SK-N-SH treated with all-trans-retinoic acid at 6 μM for 48 hours (cell line): ENCODE results near the gene PAM16.

Experiments
- ATAC-seq: fragments of 200-7000 bp; cut with Tn5 transposase; 3 replicates; pipeline ENCODE4 v1.9.1; 2020; ENCODE audit warnings: mild to moderate bottlenecking, moderate library complexity
- ARNTL ChIP-seq: fragments of 450-650 bp; formaldehyde crosslinking; IDR thresholded peaks from 2 replicates; pipeline ENCODE4 v1.5.0; 2020; ENCODE audit warnings: low read depth, mild to moderate bottlenecking, moderate library complexity, borderline replicate concordance
- BACH2 ChIP-seq: fragments of 250-450 bp; sonication (Bioruptor Pico); IDR thresholded peaks from 2 replicates; pipeline ENCODE4 v1.9.0; 2021; ENCODE audit warnings: mild to moderate bottlenecking, borderline replicate concordance
- CSDC2 ChIP-seq: fragments of 250-450 bp; sonication (Bioruptor Pico); IDR thresholded peaks from 2 replicates; pipeline ENCODE4 v1.5.0; 2020; ENCODE audit warnings: mild to moderate bottlenecking, moderate library complexity
- CSRNP3 ChIP-seq: fragments of 250-450 bp; sonication (Bioruptor Pico); IDR thresholded peaks from 2 replicates; pipeline ENCODE4 v1.5.1; 2021; ENCODE audit warnings: mild to moderate bottlenecking, moderate library complexity
- ESRRG ChIP-seq: fragments of 250-450 bp; sonication (Bioruptor Pico); IDR thresholded peaks from 2 replicates; pipeline ENCODE4 v1.6.1; 2021; ENCODE audit warnings: mild to moderate bottlenecking
- GLIS3 ChIP-seq: fragments of 250-450 bp; sonication (Bioruptor Pico); IDR thresholded peaks from 2 replicates; pipeline ENCODE4 v1.5.0; 2020; ENCODE audit warnings: mild to moderate bottlenecking, moderate library complexity
- ISL1 ChIP-seq: fragments of 250-450 bp; sonication (Bioruptor Pico); IDR thresholded peaks from 2 replicates; pipeline ENCODE4 v2.1.2; 2022; ENCODE audit warnings: mild to moderate bottlenecking, moderate library complexity
- OSR1 ChIP-seq: fragments of 250-450 bp; sonication (Bioruptor Pico); IDR thresholded peaks from 2 replicates; pipeline ENCODE4 v1.8.0; 2022; ENCODE audit warnings: moderate library complexity, mild to moderate bottlenecking, inconsistent platforms
- POU6F1 ChIP-seq: fragments of 250-450 bp; sonication (Bioruptor Pico); IDR thresholded peaks from 2 replicates; pipeline ENCODE4 v1.8.0; 2021; ENCODE audit warnings: low read depth, mild to moderate bottlenecking, moderate library complexity, borderline replicate concordance
- RARB ChIP-seq: fragments of 250-450 bp; sonication (Bioruptor Pico); IDR thresholded peaks from 2 replicates; pipeline ENCODE4 v1.8.0; 2021; ENCODE audit warnings: mild to moderate bottlenecking, moderate library complexity
- SNAI2 ChIP-seq: fragments of 250-450 bp; sonication (Bioruptor Pico); IDR thresholded peaks from 2 replicates; pipeline ENCODE4 v1.5.0; 2020; ENCODE audit warnings: mild to moderate bottlenecking, moderate library complexity
- TCF4 ChIP-seq: fragments of 250-450 bp; sonication (Bioruptor Pico); IDR thresholded peaks from 2 replicates; pipeline ENCODE4 v1.8.0; 2021; ENCODE audit warnings: mild to moderate bottlenecking, moderate library complexity, borderline replicate concordance
- TOX ChIP-seq: fragments of 250-450 bp; sonication (Bioruptor Pico); IDR thresholded peaks from 2 replicates; pipeline ENCODE4 v1.8.0; 2021; ENCODE audit warnings: mild to moderate bottlenecking, moderate library complexity, borderline replicate concordance
- TSHZ2 ChIP-seq: fragments of 250-450 bp; sonication (Bioruptor Pico); IDR thresholded peaks from 2 replicates; pipeline ENCODE4 v1.5.0; 2020; ENCODE audit warnings: mild to moderate bottlenecking, moderate library complexity
- ZC3H10 ChIP-seq: fragments of 250-450 bp; sonication (Bioruptor Pico); IDR thresholded peaks from 2 replicates; pipeline ENCODE4 v1.5.1; 2021; ENCODE audit warnings: mild to moderate bottlenecking, moderate library complexity
- ZFP3 ChIP-seq: fragments of 250-450 bp; sonication (Bioruptor Pico); IDR thresholded peaks from 2 replicates; pipeline ENCODE4 v1.5.0; 2020; ENCODE audit warnings: mild to moderate bottlenecking, moderate library complexity
- ZFP30 ChIP-seq: fragments of 450-650 bp; formaldehyde crosslinking; IDR thresholded peaks from 2 replicates; pipeline ENCODE4 v1.5.0; 2022; ENCODE audit warnings: mild to moderate bottlenecking, moderate library complexity
- ZNF565 ChIP-seq: fragments of 450-650 bp; formaldehyde crosslinking; conservative IDR thresholded peaks from 2 replicates; pipeline ENCODE4 v1.5.0; 2020; ENCODE audit warnings: low read depth, mild to moderate bottlenecking, moderate library complexity
- ZNF70 ChIP-seq: fragments of 450-650 bp; formaldehyde crosslinking; IDR thresholded peaks from 2 replicates; pipeline ENCODE4 v1.5.0; 2020; ENCODE audit warnings: mild to moderate bottlenecking, moderate library complexity
- ZNF8 ChIP-seq: fragments of 450-650 bp; formaldehyde crosslinking; IDR thresholded peaks from 2 replicates; pipeline ENCODE4 v1.5.0; 2020; ENCODE audit warnings: mild to moderate bottlenecking, moderate library complexity

The PAM16 gene

GRCh38 chr16:4387781-4388180 lies 36.7 kb upstream of the PAM16 start:
- TF ChIP-seq ISL1 (CRISPR knock-in tag) (no peak), ZFP3 (CRISPR knock-in tag) (no peak), CSDC2 (no peak), ZNF70 (CRISPR knock-in tag) (no peak), OSR1 (CRISPR knock-in tag) (no peak), TSHZ2 (no peak)
- no peak for ATAC-seq

GRCh38 chr16:4386951-4387565 lies 35.9 kb upstream of the PAM16 start:
- no peak for ATAC-seq
- no peak for TF ChIP-seq ARNTL (CRISPR knock-in tag)
- no peak for TF ChIP-seq POU6F1
- TF ChIP-seq TOX = no peak
- TF ChIP-seq ZNF70 (CRISPR knock-in tag) = no peak
- no peak for TF ChIP-seq ISL1 (CRISPR knock-in tag)

GRCh38 chr16:4386451-4386805 lies 35.3 kb upstream of the PAM16 start:
- TF ChIP-seq ZFP3 (CRISPR knock-in tag) (no peak), SNAI2 (CRISPR knock-in tag) (no peak), ZNF8 (CRISPR knock-in tag) (no peak), TOX (no peak), TSHZ2 (no peak), ISL1 (CRISPR knock-in tag) (no peak), ZC3H10 (no peak), ZFP30 (CRISPR knock-in tag) (no peak), TCF4 (CRISPR knock-in tag) (no peak), ARNTL (CRISPR knock-in tag) (no peak), ZNF70 (CRISPR knock-in tag) (no peak), CSDC2 (no peak), ESRRG (CRISPR knock-in tag) (no peak), CSRNP3 (no peak), POU6F1 (no peak), ZNF565 (no peak)
- peak; percentile 50 for ATAC-seq

- ATAC-seq = peak; percentile 19
- no peak for TF ChIP-seq ZNF565
- TF ChIP-seq CSRNP3 = no peak
- TF ChIP-seq GLIS3 (CRISPR knock-in tag) = no peak
- TF ChIP-seq ZFP3 (CRISPR knock-in tag) = no peak
- TF ChIP-seq ZNF70 (CRISPR knock-in tag) = no peak
- TF ChIP-seq ZFP30 (CRISPR knock-in tag) = no peak
- no peak for TF ChIP-seq POU6F1
- no peak for TF ChIP-seq ESRRG (CRISPR knock-in tag)
- TF ChIP-seq ARNTL (CRISPR knock-in tag) = no peak
- TF ChIP-seq OSR1 (CRISPR knock-in tag) = no peak
- TF ChIP-seq BACH2 (CRISPR knock-in tag) = no peak
- TF ChIP-seq TCF4 (CRISPR knock-in tag) = no peak
- TF ChIP-seq SNAI2 (CRISPR knock-in tag) = no peak
- TF ChIP-seq RARB = no peak
- no peak for TF ChIP-seq CSDC2
- no peak for TF ChIP-seq ZC3H10
Observed at GRCh38 chr16:4385789-4386450, 34.8 kb upstream of the PAM16 start.
